Measurements from ENCODE around the gene CD72.
"Not testable (repeated sequence)": the region's sequence is repeated elsewhere in the genome, so short reads cannot be mapped to it uniquely, and the experiment has no call there.

The CD72 gene

DNA sequence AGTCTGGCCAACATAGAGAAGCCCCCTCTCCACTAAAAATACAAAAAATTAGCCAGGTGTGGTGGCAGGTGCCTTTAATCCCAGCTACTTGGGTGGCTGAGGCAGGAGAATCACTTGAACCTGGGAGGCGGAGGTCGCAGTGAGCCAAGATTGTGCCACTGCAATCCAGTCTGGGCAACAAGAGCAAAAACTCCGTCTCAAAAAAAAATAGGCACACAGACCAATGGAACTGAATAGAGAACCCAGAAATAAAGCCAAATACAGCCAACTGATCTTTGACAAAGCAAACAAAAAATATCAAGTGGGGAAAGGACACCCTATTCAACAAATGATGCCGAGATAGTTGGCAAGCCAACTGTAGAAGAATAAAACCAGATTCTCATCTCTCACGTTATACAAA, 29.7 kb downstream of the CD72 start:
- not testable (repeated sequence) for DNase-seq (ENCODE audit: low spot score)

GRCh38 chr9:35584681-35585080, 33.5 kb downstream of the CD72 start:
- DNase-seq (ENCODE audit: low spot score) = not testable (repeated sequence)

DNA sequence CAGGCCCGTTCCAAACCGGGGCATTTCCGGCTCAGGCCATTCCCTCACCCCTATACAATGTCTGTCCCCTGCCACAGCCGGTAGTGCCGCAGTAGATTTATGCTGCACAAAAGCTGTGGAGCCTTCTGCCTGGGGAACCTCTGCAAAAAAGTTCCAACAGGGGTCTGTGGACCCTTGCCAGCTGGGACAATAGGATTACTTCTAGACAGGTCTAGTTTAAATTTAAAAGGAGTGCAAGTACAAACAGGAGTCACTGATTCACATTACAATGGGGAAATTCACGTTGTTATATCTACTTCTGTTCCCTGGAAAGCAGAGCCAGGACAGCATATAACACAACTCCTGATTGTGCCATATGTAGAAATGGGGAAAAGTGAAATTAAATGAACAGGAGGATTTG, 34.7 kb downstream of the CD72 start:
- not testable (repeated sequence) for DNase-seq (ENCODE audit: low spot score)

DNA sequence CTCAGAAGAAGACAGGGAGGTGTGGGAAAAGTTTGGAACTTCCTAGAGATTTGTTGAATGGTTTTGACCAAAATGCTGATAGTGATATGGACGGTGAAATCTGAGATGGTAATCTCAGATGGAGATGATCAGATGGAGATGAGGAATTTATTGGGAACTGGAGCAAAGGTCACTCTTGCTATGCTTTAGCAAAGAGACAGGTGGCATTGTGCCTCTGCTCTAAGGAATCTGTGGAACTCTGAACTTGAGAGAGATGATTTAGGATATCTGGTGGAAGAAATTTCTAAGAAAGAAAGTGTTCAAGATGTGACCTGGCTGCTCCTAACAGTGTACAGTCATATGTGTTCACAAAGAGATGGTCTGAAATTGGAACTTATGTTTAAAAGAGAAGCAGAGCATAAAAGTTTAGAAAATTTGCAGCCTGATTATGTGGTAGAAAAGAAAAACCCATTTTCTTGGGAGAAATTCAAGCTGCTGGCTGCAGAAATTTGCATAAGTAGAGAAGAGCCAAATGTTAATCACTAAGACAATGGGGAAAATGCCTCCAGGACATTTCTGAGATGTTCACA, 38.5 kb downstream of the CD72 start:
- not testable (repeated sequence) for DNase-seq (ENCODE audit: low spot score)

DNA sequence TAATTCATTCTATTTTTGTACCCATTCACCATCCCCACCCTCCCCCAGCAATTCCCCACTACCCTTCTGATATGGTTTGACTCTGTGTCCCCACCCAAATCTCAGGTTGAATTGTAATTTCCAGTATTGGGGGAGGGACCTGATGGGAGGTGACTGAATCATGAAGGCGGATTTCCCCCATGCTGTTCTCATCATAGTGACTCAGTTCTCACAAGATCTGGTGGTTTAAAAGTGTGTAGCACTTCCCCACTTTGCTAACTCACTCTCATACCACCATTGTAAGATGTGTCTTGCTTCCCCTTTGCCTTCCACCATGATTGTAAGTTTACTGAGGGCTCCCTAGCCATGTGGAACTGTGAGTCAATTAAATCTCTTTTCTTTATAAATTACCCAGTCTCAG, 39.1 kb downstream of the CD72 start:
- DNase-seq (ENCODE audit: low spot score) = no peak

- no peak for DNase-seq (ENCODE audit: low spot score)
Observed at GRCh38 chr9:35577486-35577885, 40.7 kb downstream of the CD72 start.

DNA sequence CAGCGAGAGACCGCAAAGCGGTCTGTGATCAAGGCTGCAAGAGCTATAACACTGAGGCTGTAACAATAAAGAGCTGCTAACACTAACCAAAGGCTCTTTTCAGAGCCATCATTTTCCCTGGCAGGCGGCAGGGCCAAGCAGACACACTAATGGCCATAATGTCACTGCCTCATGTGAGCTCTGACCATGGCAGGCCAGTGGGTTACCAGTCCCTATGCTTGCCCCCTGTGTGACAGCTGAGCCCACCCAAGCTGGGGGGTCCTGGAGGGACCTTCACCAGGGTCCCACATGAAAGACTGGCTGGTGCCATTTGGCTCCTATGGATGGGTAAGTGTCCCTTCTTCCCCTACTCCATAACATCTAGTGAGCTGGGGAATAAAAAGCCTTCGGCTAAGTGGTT, 42.7 kb downstream of the CD72 start:
- no peak for DNase-seq (ENCODE audit: low spot score)

- no peak for DNase-seq (ENCODE audit: low spot score)
Observed at GRCh38 chr9:35574578-35575122, 43.6 kb downstream of the CD72 start.

DNA sequence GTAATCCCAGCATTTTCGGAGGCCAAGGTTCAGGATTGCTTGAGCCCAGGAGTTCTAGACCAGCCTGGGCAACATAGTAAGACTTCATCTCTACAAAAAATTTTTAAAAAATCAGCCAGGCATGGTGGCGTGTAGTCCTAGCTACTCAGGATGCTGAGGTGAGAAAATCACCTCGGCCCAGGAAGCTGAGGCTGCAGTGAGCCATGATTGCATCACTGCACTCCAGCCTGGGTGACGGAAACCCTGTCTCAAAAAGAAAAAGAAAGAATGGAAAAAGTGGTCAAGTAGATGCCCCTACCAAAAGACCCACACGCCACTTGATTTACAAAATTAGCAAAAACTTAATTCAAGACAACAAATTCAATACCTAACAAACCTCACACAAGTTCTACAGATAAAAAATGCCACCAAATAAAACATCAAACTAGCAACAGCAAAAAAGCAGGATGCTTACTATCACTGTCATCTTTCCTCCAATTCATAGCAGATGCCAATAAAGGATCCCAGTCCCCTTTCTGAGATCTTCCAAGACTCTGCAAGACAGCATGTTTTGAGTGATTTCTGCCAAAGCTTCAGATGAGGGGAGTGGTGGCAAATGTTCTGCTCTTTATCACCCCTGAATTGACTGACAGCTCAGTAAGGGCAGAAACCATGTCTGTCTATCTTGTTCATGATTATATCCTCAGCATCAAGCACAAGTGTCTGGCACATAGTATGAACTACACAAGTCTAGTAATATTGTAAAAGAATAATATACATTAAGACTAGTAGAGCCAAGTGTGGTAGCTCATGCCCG, 47.3 kb downstream of the CD72 start:
- no peak for DNase-seq (ENCODE audit: low spot score)

DNA sequence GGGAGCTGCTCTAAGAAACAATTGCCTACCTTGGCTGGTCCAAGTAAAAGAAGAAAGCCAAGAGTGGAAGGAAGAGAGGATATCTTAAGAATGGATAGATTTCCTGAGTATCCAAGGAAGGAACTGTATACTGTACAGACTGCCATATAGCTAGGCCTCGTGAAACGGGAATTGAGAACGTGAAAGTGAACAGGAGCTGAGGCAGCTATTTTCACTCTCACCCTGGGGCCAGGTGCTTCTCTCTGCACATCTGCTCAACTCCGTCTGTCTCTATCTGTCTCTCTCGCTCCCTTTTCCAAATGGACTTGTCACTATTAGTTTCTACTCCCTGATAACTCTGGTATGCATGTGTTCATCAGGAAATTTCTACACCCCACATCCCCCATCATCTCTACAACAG, 49.0 kb downstream of the CD72 start:
- no peak for DNase-seq (ENCODE audit: low spot score)

DNA sequence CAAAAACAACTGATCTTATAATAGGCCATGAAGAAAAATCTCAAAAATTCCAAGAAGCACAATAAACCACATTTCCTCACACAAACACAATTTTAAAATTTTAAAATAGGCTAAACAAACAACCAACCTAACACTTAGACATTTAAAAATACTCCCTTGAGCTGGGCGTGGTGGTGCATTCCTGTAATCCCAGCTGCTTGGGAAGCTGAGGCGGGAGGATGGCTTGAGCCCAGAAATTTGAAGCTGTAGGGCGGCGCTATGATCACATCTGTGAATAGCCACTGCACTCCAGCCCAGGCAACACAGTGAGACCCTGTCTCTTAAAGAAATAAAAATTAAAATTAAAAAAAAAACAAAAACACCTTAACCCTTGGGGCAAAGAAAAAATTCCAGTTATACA, 50.0 kb downstream of the CD72 start:
- no peak for DNase-seq (ENCODE audit: low spot score)

DNA sequence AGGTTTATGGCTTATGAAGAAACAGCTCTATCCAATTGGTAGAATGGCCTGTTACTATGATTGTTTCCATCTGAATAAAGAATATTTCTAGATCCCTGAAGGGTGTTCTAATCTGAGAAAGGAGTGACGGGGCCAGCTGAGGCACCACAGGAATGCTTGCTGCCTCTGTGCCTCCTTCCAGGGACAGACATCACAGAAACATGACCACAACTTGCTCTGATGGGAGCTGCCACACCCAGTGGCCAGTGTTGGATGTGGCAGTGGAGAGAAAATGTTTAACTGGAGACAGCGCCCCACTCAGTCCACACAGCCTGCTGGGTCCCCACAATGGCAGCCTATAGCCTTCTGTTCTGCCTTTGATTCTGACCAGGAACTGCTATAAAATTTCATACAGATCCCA, 51.8 kb downstream of the CD72 start:
- no peak for DNase-seq (ENCODE audit: low spot score)

DNA sequence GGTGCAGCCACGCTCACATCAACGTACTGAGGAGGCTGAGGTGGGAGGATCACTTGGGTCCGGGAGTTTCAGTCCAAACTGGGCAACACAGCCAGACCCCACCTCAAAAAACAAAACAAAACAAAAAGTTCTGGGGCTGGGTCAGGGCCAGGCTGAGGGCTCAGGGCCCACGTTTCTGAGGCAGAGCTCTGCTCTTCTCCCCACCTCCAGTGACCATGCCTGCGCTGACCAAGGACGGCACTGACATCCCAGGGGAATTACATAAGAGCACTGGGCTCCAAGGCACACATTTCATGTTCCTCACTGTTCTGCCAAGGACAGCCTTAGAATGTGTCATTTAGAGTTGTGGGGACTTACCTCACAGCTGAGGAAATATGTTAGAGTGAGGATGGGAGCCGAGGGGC, 53.6 kb downstream of the CD72 start:
- no peak for DNase-seq (ENCODE audit: low spot score)

GRCh38 chr9:35563791-35564197, 54.4 kb downstream of the CD72 start:
- DNase-seq (ENCODE audit: low spot score) = no peak

DNA sequence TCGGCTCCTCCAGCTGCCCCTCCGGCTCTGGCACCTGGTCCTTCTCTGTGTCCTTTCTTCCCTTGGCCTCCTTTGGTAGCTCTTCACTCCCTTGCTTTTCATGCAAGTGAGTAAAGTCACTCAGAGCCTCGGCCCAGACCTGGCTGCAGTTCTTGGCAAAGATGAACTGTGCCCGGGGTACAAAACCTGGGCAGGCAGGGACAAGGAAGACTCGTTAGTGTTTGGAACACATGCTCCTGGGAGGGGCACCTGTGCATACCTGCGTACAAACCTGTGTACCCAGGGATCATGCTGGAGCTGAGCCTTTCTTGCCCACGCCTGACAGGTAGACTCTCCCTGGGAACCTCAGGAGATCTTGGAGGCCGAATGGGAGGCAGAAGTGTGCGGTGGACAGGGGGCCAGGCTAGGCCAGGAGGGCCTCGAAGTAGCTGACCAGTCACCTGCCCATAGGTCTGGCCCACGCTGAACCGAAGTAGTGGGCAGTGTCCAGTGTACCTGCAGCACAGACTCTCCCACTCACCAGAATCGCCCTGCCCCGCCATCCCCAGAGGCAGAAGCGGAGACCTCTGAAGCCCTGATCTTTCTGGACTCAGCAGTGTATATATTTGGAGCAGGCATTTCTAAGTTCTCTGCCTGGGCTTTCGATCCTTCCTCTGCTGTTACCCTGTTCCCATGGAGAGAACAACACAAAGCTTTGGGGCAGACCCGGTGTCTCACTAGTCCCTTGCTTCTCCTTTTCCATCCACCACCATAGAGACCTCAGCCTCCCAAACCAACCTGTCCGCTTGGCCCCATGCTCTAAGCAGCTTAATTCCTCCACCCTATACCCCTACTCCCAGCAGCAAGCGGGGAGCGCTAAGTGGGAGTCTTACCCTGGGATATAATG, 55.1 kb downstream of the CD72 start:
- no peak for DNase-seq (ENCODE audit: low spot score)

DNA sequence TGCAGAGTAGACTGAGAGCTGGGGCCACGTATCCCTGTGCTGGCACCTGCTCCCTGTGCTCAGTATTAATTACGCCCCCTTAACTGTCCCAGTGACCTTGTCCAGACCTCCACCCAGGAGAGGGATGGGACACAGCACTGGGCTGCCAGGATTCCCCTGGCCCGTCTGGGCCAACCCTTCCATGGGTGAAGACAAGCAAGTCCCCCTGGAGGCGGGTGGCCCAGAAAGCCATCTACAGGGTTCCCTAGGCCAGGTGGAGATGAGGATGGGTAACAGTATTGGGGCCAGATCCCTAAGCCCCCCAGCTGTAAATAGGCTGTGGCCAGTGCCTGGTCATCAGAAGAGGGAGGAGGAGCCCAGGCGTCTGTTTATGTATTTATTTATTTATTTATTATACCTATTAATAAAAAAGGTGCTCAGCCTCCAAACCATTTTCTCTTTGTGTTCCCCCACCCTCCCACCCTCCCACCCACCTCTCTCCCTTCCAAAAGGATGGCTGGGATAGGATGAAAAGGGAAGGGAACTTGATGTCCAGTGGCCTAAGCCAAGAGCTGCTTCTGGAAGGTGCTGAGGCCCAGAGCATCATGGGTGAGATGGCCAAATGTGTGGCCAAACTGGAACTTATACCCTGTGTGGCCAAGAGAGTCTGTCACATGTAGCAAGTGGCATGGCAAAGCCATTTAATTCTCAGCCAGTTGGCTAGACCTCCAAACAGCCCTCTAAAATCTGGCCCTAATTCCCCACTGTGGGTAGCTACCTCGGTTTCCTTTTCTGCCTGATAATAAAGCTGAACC, 56.5 kb downstream of the CD72 start:
- no peak for DNase-seq (ENCODE audit: low spot score)

DNA sequence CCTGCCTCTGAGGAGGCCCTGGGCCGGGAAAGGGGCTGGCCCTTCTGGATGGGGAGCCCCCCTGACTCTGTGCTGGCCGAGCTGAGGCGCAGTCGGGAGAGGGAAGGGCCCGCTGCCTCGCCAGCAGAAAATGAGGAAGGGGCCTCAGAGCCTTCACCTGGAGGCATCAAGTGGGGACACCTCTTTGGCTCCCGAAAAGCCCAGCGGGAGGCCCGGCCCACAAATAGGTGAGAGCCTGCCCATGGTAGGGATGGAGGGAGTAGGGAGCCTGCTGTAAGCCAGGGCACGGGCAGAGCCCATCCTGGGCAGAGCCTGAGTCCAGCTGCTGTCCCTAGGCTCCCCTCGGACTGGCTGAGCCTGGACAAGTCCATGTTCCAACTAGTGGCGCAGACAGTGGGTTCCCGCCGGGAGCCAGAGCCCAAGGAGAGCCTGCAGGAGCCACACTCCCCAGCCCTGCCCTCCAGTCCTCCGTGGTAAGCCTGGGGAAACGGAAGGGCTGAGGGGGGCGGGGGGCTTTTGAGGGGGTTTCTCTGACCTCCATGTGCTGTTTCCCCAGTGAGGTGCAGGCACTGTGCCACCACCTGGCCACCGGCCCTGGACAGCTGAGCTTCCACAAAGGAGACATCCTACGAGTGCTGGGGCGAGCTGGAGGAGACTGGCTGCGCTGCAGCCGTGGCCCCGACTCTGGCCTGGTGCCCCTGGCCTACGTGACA, 57.4 kb downstream of the CD72 start:
- no peak for DNase-seq (ENCODE audit: low spot score)
